H9 (cell line): Measurements from ENCODE around the gene TOM1L2. TPM values are rescaled to one million over a fixed set of nuclear protein-coding genes. Genes with fewer than 3 reads are reported as not detected.

ENCODE experiments used
- DNase-seq: peaks from one replicate; pipeline ENCODE4 v3.0.0-alpha.2; 2017
- H2AFZ ChIP-seq: one replicate; pipeline ENCODE4 v1.6.1; 2013; ENCODE audit warnings: mild to moderate bottlenecking, low read length, control low read depth, moderate library complexity
- H2AK5ac ChIP-seq: 2 replicates; pipeline ENCODE4 v1.6.1; 2013; ENCODE audit warnings: low read length, control low read depth, mixed read lengths; ENCODE audit not compliant: insufficient read length
- H2BK120ac ChIP-seq: one replicate; pipeline ENCODE4 v1.6.1; 2013; ENCODE audit warnings: low read depth, mild to moderate bottlenecking, low read length, control low read depth, inconsistent platforms; ENCODE audit not compliant: poor library complexity, severe bottlenecking
- H2BK12ac ChIP-seq: 2 replicates; pipeline ENCODE4 v1.6.1; 2013; ENCODE audit warnings: low read length, control low read depth, mixed read lengths, low read depth; ENCODE audit not compliant: insufficient read length
- H2BK15ac ChIP-seq: 2 replicates; pipeline ENCODE4 v1.6.1; 2013; ENCODE audit warnings: low read depth, low read length, control low read depth
- H2BK20ac ChIP-seq: one replicate; pipeline ENCODE4 v1.6.1; 2013; ENCODE audit warnings: low read depth, mild to moderate bottlenecking, low read length, control low read depth, inconsistent platforms; ENCODE audit not compliant: poor library complexity, severe bottlenecking
- H2BK5ac ChIP-seq: 2 replicates; pipeline ENCODE4 v1.6.1; 2013; ENCODE audit warnings: low read length, control low read depth, mixed read lengths; ENCODE audit not compliant: insufficient read length
- H3K14ac ChIP-seq: 2 replicates; pipeline ENCODE4 v1.6.1; 2013; ENCODE audit warnings: low read length, control low read depth; ENCODE audit not compliant: insufficient read depth
- H3K18ac ChIP-seq: 2 replicates; pipeline ENCODE4 v1.6.1; 2013; ENCODE audit warnings: low read depth, mild to moderate bottlenecking, mixed read lengths, low read length, control low read depth; ENCODE audit not compliant: insufficient read length
- H3K23ac ChIP-seq: 2 replicates; pipeline ENCODE4 v1.6.1; 2013; ENCODE audit warnings: low read length, control low read depth, mixed read lengths, low read depth; ENCODE audit not compliant: insufficient read length
- H3K23me2 ChIP-seq: 2 replicates; pipeline ENCODE4 v1.6.1; 2013; ENCODE audit warnings: low read depth, mild to moderate bottlenecking, mixed read lengths, low read length, control low read depth; ENCODE audit not compliant: insufficient read length, poor library complexity, severe bottlenecking
- H3K27ac ChIP-seq: 2 replicates; pipeline ENCODE4 v1.5.1; 2013; ENCODE audit warnings: low read length, control low read depth, mixed read lengths, low read depth; ENCODE audit not compliant: insufficient read length
- H3K27me3 ChIP-seq: 2 replicates; pipeline ENCODE4 v1.6.1; 2013; ENCODE audit warnings: low read length, control low read depth, inconsistent platforms; ENCODE audit not compliant: insufficient read depth
- H3K4ac ChIP-seq: 2 replicates; pipeline ENCODE4 v1.6.1; 2013; ENCODE audit warnings: low read depth, mild to moderate bottlenecking, control low read depth, inconsistent platforms, low read length, moderate library complexity
- H3K4me1 ChIP-seq: 2 replicates; pipeline ENCODE4 v1.6.1; 2013; ENCODE audit warnings: low read length, control low read depth, inconsistent platforms; ENCODE audit not compliant: insufficient read depth
- H3K4me2 ChIP-seq: 2 replicates; pipeline ENCODE4 v1.6.1; 2013; ENCODE audit warnings: low read length, control low read depth, mixed read lengths; ENCODE audit not compliant: insufficient read length, insufficient read depth
- H3K56ac ChIP-seq: 2 replicates; pipeline ENCODE4 v1.6.1; 2013; ENCODE audit warnings: low read depth, mild to moderate bottlenecking, mixed read lengths, low read length, control low read depth; ENCODE audit not compliant: insufficient read length
- H3K79me1 ChIP-seq: 2 replicates; pipeline ENCODE4 v1.6.1; 2013; ENCODE audit warnings: low read depth, mild to moderate bottlenecking, moderate library complexity, low read length, control low read depth, inconsistent platforms; ENCODE audit not compliant: insufficient read depth, poor library complexity, severe bottlenecking
- H3K79me2 ChIP-seq: 2 replicates; pipeline ENCODE4 v1.6.1; 2013; ENCODE audit warnings: low read length, control low read depth, inconsistent platforms; ENCODE audit not compliant: insufficient read depth
- H3K9ac ChIP-seq: 2 replicates; pipeline ENCODE4 v1.6.1; 2013; ENCODE audit warnings: low read length, control low read depth, mixed read lengths; ENCODE audit not compliant: insufficient read length; ENCODE audit errors: extremely low read depth
- H3K9me3 ChIP-seq: one replicate; pipeline ENCODE4 v1.6.1; 2013; ENCODE audit warnings: low read depth, low read length, inconsistent platforms; ENCODE audit not compliant: control insufficient read depth
- H3T11ph ChIP-seq: one replicate; pipeline ENCODE4 v1.6.1; 2013; ENCODE audit warnings: mild to moderate bottlenecking, low read length, control low read depth, inconsistent platforms
- H4K20me1 ChIP-seq: one replicate; pipeline ENCODE4 v1.6.1; 2013; ENCODE audit not compliant: control insufficient read depth, insufficient read length, insufficient read depth
- H4K5ac ChIP-seq: 2 replicates; pipeline ENCODE4 v1.6.1; 2013; ENCODE audit warnings: low read depth, mild to moderate bottlenecking, mixed read lengths, low read length, control low read depth; ENCODE audit not compliant: insufficient read length
- H4K8ac ChIP-seq: replicated peaks from 2 replicates; pipeline ENCODE4 v1.6.1; 2013; ENCODE audit warnings: low read length, control low read depth, mixed read lengths, low read depth; ENCODE audit not compliant: insufficient read length
- H4K91ac ChIP-seq: 2 replicates; pipeline ENCODE4 v1.6.1; 2013; ENCODE audit warnings: low read depth, mild to moderate bottlenecking, moderate library complexity, mixed read lengths, low read length, control low read depth; ENCODE audit not compliant: insufficient read length
- H3K27ac Mint-ChIP-seq, 3 experiments: 2 replicates in 2 of 3; 3 replicates in 1 of 3; pipeline ENCODE4 v1.8.0; 2020 to 2021; ENCODE audit warnings: mixed read lengths in 3 of 3, mild to moderate bottlenecking in 1 of 3, moderate library complexity in 1 of 3
- H3K27me3 Mint-ChIP-seq: 2 replicates; pipeline ENCODE4 v1.8.0; 2021; ENCODE audit warnings: low read depth, mild to moderate bottlenecking, moderate library complexity, mixed read lengths
- H3K36me3 Mint-ChIP-seq, 3 experiments: 2 replicates in 2 of 3; 3 replicates in 1 of 3; pipeline ENCODE4 v1.8.0; 2020 to 2021; ENCODE audit warnings: low read depth in 3 of 3, mixed read lengths in 3 of 3; ENCODE audit not compliant: insufficient read depth in 1 of 3
- H3K4me1 Mint-ChIP-seq, 2 experiments: 2 replicates each; pipeline ENCODE4 v1.8.0; 2020; ENCODE audit warnings: mixed read lengths in 2 of 2
- H3K4me3 Mint-ChIP-seq, 2 experiments: 2 replicates in 1 of 2; 3 replicates in 1 of 2; pipeline ENCODE4 v1.8.0; 2020 to 2021; ENCODE audit warnings: mild to moderate bottlenecking in 2 of 2, mixed read lengths in 2 of 2, moderate library complexity in 1 of 2
- H3K9me3 Mint-ChIP-seq, 2 experiments: 2 replicates in 1 of 2; 3 replicates in 1 of 2; pipeline ENCODE4 v1.8.0; 2020; ENCODE audit warnings: mild to moderate bottlenecking in 2 of 2, mixed read lengths in 2 of 2, moderate library complexity in 1 of 2
- total RNA-seq: library from RNA; stranded (reverse); gene quantifications from 2 replicates; pipeline ENCODE4 v1.2.1, GENCODE V29; 2021
- TF ChIP-seq, protein P1 (sequence below): fragments of 200-600 bp; sonication (generic); conservative IDR thresholded peaks from 3 replicates; pipeline ENCODE4 v1.8.0; 2021; ENCODE audit warnings: antibody characterized with exemption, mild to moderate bottlenecking

TOM1L2 gene
- total RNA-seq, 1 experiment from 2014 or later = 4.6 TPM

DNA sequence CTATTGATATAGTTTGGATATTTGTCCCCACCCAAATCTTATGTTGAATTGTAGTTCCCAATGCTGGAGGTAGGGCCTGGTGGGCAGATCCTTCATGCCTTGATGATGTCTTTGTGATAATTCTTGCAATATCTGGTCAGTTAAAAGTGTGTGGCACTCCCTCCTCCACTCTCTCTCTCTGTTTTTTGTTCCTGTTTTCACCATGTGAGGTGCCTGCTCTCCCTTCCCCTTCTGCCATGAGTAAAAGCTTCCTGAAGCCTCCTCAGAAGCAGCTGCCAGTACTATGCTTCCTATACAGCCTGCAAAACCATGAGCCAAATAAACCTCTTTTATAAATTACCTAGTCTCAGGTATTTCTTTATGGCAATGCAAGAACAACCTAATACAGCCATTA is 47.3 kb downstream of the TOM1L2 start:
- Mint-ChIP-seq H3K9me3 (no peaks in the 10 kb centered on the region), H3K36me3 (no peaks in the 10 kb centered on the region), H3K27me3 (no peaks in the 10 kb centered on the region), H3K27ac (no peak overlapping the region), H3K4me1 (peaks cover 34 to 37% of the 10 kb centered on the region in 2 experiments), H3K4me3 (no peak overlapping the region)
- no peaks in the 10 kb centered on the region for H4K20me1 ChIP-seq
- H2BK120ac ChIP-seq = no peak overlapping the region
- no peak overlapping the region for H3K4ac ChIP-seq
- DNase-seq = no peak
- H3K14ac ChIP-seq = no peak overlapping the region
- no peak overlapping the region for H3K56ac ChIP-seq
- H3T11ph ChIP-seq = no peak overlapping the region
- TF ChIP-seq, protein P1, sequence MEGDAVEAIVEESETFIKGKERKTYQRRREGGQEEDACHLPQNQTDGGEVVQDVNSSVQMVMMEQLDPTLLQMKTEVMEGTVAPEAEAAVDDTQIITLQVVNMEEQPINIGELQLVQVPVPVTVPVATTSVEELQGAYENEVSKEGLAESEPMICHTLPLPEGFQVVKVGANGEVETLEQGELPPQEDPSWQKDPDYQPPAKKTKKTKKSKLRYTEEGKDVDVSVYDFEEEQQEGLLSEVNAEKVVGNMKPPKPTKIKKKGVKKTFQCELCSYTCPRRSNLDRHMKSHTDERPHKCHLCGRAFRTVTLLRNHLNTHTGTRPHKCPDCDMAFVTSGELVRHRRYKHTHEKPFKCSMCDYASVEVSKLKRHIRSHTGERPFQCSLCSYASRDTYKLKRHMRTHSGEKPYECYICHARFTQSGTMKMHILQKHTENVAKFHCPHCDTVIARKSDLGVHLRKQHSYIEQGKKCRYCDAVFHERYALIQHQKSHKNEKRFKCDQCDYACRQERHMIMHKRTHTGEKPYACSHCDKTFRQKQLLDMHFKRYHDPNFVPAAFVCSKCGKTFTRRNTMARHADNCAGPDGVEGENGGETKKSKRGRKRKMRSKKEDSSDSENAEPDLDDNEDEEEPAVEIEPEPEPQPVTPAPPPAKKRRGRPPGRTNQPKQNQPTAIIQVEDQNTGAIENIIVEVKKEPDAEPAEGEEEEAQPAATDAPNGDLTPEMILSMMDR = no peak
- peaks cover 3% of the 10 kb centered on the region; the same call in 1 of the 2 replicates for H3K4me1 ChIP-seq
- no peaks in the 10 kb centered on the region for H3K9me3 ChIP-seq
- H2BK15ac ChIP-seq = no peak overlapping the region
- H2AFZ ChIP-seq = no peak overlapping the region
- no peak overlapping the region for H2BK20ac ChIP-seq
- H3K79me1 ChIP-seq = no peaks in the 10 kb centered on the region
- H4K5ac ChIP-seq = no peak overlapping the region
- H2BK12ac ChIP-seq = no peak overlapping the region
- H2AK5ac ChIP-seq = no peak overlapping the region
- no peaks in the 10 kb centered on the region for H3K79me2 ChIP-seq
- H3K27me3 ChIP-seq = no peaks in the 10 kb centered on the region
- H4K8ac ChIP-seq = no peak overlapping the region
- no peak overlapping the region for H3K23ac ChIP-seq
- H3K18ac ChIP-seq = no peak overlapping the region
- no peak overlapping the region for H3K27ac ChIP-seq
- H3K9ac ChIP-seq = no peak overlapping the region
- no peak overlapping the region for H2BK5ac ChIP-seq
- H3K23me2 ChIP-seq = no peaks in the 10 kb centered on the region
- no peak overlapping the region for H4K91ac ChIP-seq
- H3K4me2 ChIP-seq = no peak overlapping the region
